Loucy (cell line): ENCODE measurements around the gene ANKRD63.

Source experiments
- CTCF ChIP-seq: fragments of 200-600 bp; sonication (generic); conservative IDR thresholded peaks from 2 replicates; pipeline ENCODE4 v1.5.1; 2014; ENCODE audit warnings: mild to moderate bottlenecking, antibody characterized with exemption, low read length
- EZH2phosphoT487 ChIP-seq: fragments of 200-600 bp; IDR thresholded peaks from 2 replicates; pipeline ENCODE4 v1.6.1; 2018; ENCODE audit warnings: antibody characterized with exemption, mild to moderate bottlenecking, moderate library complexity, borderline replicate concordance

- TF ChIP-seq CTCF: no peak
- TF ChIP-seq EZH2phosphoT487: no peak
Observed at GRCh38 chr15:40258544-40258943, 24.3 kb downstream of the ANKRD63 start.
